Vagina (tissue), 2 donors: ENCODE measurements around the gene POU3F2. TPM values are rescaled to one million over a fixed set of nuclear protein-coding genes. Genes with fewer than 3 reads are reported as not detected.

Experiments used
- DNase-seq, 2 donors: peaks; one replicate each; pipeline ENCODE4 v3.0.0-alpha.2; 2017; ENCODE audit errors: extremely low spot score in 2 of 2
- H3K27ac ChIP-seq: fragments of 200-600 bp; sonication (generic); one replicate; pipeline ENCODE4 v1.5.1; 2019
- H3K27me3 ChIP-seq: fragments of 200-600 bp; sonication (generic); one replicate; pipeline ENCODE4 v1.5.1; 2019
- H3K36me3 ChIP-seq, 2 donors: fragments of 200-600 bp; sonication (generic); one replicate each; pipeline ENCODE4 v1.5.1; 2017 to 2019
- H3K4me1 ChIP-seq: fragments of 200-600 bp; sonication (generic); one replicate; pipeline ENCODE4 v1.5.1; 2019
- H3K4me3 ChIP-seq, 2 donors: fragments of 200-600 bp; sonication (generic); 1 replicate in 1 of 2; 2 replicates in 1 of 2; pipeline ENCODE4 v1.5.1; 2016 to 2019
- H3K9me3 ChIP-seq: fragments of 200-600 bp; sonication (generic); one replicate; pipeline ENCODE4 v1.5.1; 2019
- CTCF ChIP-seq, 3 experiments: fragments of 450-650 bp in 2 of 3; fragments of 200-600 bp in 1 of 3; sonication (generic) in 1 of 3; IDR thresholded peaks; one replicate each; pipeline ENCODE4 v1.5.1; 2017 to 2019; ENCODE audit warnings: antibody characterized with exemption in 3 of 3, mild to moderate bottlenecking in 2 of 3, moderate library complexity in 2 of 3
- POLR2A ChIP-seq, 2 donors: fragments of 450-650 bp; IDR thresholded peaks; one replicate each; pipeline ENCODE4 v1.6.1; 2017; ENCODE audit warnings: antibody characterized with exemption in 2 of 2, mild to moderate bottlenecking in 2 of 2, moderate library complexity in 2 of 2
- POLR2AphosphoS5 ChIP-seq, 2 donors: sonication (generic); formaldehyde crosslinking; IDR thresholded peaks; one replicate each; pipeline ENCODE4 v1.9.0; 2017; ENCODE audit warnings: antibody characterized with exemption in 2 of 2, mild to moderate bottlenecking in 2 of 2, low read depth in 1 of 2; ENCODE audit not compliant: insufficient read depth in 1 of 2
- intact Hi-C: fragments of 100-400 bp; cut with DNase I; formaldehyde crosslinking; loops from one replicate; pipeline ENCODE4 v1.15.1; 2023
- total RNA-seq: library from RNA; depleted of rRNA; stranded (reverse); fragments of >200 nt; gene quantifications from one replicate; pipeline ENCODE4 v1.2.3, GENCODE V29; 2016

POU3F2 gene
- total RNA-seq: not detected

- Histone ChIP-seq H3K27ac (no peak within 1 kb of the TSS), H3K36me3 (no peaks in the 10 kb centered on the region), H3K4me3 (peak within 1 kb of the TSS; percentile 52 to 64), H3K4me1 (peaks cover 51% of the 10 kb centered on the region), H3K27me3 (peaks cover 21% of the 10 kb centered on the region), H3K9me3 (no peaks in the 10 kb centered on the region)
- TF ChIP-seq POLR2AphosphoS5 (IDR thresholded peaks at IDR 0.05; ENCODE audit: insufficient read depth in 1 of 2, low read depth in 1 of 2) (no peak), CTCF (IDR thresholded peaks at IDR 0.05) (no peak), POLR2A (IDR thresholded peaks at IDR 0.05) (no peak)
- intact Hi-C loops: no loop called here
- no peak for DNase-seq
Observed at GRCh38 chr6:98834060-98835031, at the start of gene POU3F2. Gene POU3F2, plus strand, starts transcription at chr6:98834574. Its CDS starts 300 bp downstream, at chr6:98834874.

GRCh38 chr6:98787435-98787834 is 46.9 kb upstream of the POU3F2 start:
- no peak for TF ChIP-seq POLR2A (IDR thresholded peaks at IDR 0.05)
- no peak for TF ChIP-seq POLR2AphosphoS5 (IDR thresholded peaks at IDR 0.05; ENCODE audit: insufficient read depth in 1 of 2, low read depth in 1 of 2)
- no peak for TF ChIP-seq CTCF (IDR thresholded peaks at IDR 0.05)
- intact Hi-C loops: no loop called here
- H3K9me3 ChIP-seq: no peaks in the 10 kb centered on the region
- H3K27ac ChIP-seq: no peak overlapping the region
- no peak overlapping the region for H3K4me3 ChIP-seq
- no peaks in the 10 kb centered on the region for H3K27me3 ChIP-seq
- DNase-seq: no peak
- H3K4me1 ChIP-seq: no peaks in the 10 kb centered on the region
- no peaks in the 10 kb centered on the region for H3K36me3 ChIP-seq

- DNase-seq: no peak
- TF ChIP-seq POLR2A (IDR thresholded peaks at IDR 0.05) (no peak), CTCF (IDR thresholded peaks at IDR 0.05) (no peak), POLR2AphosphoS5 (IDR thresholded peaks at IDR 0.05; ENCODE audit: insufficient read depth in 1 of 2, low read depth in 1 of 2) (no peak)
- no peaks in the 10 kb centered on the region for H3K36me3 ChIP-seq
- H3K27ac ChIP-seq: no peak overlapping the region
- intact Hi-C loops: no loop called here
- H3K4me1 ChIP-seq: no peaks in the 10 kb centered on the region
- no peaks in the 10 kb centered on the region for H3K27me3 ChIP-seq
- no peak overlapping the region for H3K4me3 ChIP-seq
- H3K9me3 ChIP-seq: no peaks in the 10 kb centered on the region
Observed at GRCh38 chr6:98787961-98788360, 46.4 kb upstream of the POU3F2 start.

- intact Hi-C loops: no loop called here
- H3K4me3 ChIP-seq: no peak overlapping the region
- H3K27me3 ChIP-seq: no peaks in the 10 kb centered on the region
- no peak overlapping the region for H3K27ac ChIP-seq
- no peaks in the 10 kb centered on the region for H3K9me3 ChIP-seq
- no peaks in the 10 kb centered on the region for H3K4me1 ChIP-seq
- TF ChIP-seq CTCF (IDR thresholded peaks at IDR 0.05): no peak
- TF ChIP-seq POLR2AphosphoS5 (IDR thresholded peaks at IDR 0.05; ENCODE audit: insufficient read depth in 1 of 2, low read depth in 1 of 2): no peak
- TF ChIP-seq POLR2A (IDR thresholded peaks at IDR 0.05): no peak
- H3K36me3 ChIP-seq: no peaks in the 10 kb centered on the region
- DNase-seq: no peak
Observed at GRCh38 chr6:98794307-98794842, 40.0 kb upstream of the POU3F2 start.
